Uterus (tissue), 2 donors: Measurements from ENCODE around the gene LRAT.

Experiments
- CTCF ChIP-seq, 4 experiments: fragments of 200-600 bp in 2 of 4; fragments of 450-650 bp in 2 of 4; sonication (generic) in 2 of 4; IDR thresholded peaks; one replicate each; pipeline ENCODE4 v1.5.1; 2016 to 2019; ENCODE audit warnings: antibody characterized with exemption in 4 of 4, mild to moderate bottlenecking in 2 of 4, moderate library complexity in 1 of 4
- POLR2A ChIP-seq, 2 donors: fragments of 450-650 bp; IDR thresholded peaks; one replicate each; pipeline ENCODE4 v1.6.1; 2016; ENCODE audit warnings: antibody characterized with exemption in 2 of 2, mild to moderate bottlenecking in 1 of 2, moderate library complexity in 1 of 2

GRCh38 chr4:154738426-154738825, 5.4 kb upstream of the LRAT start:
- TF ChIP-seq CTCF (IDR thresholded peaks at IDR 0.05), result no peak
- TF ChIP-seq POLR2A (IDR thresholded peaks at IDR 0.05), result no peak
